Suppressor macrophage treated with lipopolysaccharide for 4 hours (primary cell): Measurements from ENCODE around the gene EFR3B.

Source experiments
- DNase-seq: peaks from one replicate; pipeline ENCODE4 v3.0.0-alpha.2; 2020

EFR3B gene

DNA sequence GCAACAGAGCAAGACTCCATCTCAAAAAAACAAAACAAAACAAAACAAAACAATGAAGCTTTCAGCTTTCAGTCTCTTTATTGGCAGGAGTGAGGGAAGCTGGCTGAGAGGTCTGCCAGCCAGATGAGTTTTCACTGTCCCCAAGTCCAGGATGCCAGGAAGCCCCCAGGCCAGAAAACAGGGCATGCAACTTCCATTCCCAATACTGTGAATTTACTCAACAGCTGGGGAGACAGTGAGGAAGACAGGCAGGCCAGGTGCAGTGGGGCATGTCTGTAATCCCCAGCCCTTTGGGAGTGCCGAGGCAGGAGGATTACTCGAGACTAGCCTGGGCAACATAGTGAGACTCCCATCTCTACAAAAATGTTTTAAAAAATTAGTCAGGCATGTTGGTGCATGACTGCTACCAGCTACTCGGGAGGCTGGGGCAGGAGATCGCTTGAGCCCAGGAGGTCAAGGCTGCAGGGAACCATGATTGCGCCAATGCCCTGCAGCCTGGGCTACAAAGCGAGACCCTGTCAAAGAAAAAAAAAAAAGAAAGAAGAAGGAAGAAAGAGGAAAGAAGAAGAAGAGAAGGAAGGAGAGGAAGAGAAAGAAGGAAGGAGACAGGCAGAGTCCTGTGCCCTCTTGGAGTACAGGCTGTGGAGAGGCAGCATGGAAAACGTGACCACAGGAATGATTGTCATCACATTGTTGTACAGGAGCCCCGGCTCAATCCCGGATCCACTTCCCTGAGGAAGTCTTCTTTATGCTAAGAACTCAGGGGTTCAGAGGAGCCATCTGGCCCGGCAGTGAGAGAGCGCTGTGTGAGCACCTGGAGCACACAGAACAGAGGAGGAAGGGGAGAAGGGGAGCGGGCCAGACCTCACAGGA lies 155.7 kb downstream of the EFR3B start:
- DNase-seq, result no peak

DNA sequence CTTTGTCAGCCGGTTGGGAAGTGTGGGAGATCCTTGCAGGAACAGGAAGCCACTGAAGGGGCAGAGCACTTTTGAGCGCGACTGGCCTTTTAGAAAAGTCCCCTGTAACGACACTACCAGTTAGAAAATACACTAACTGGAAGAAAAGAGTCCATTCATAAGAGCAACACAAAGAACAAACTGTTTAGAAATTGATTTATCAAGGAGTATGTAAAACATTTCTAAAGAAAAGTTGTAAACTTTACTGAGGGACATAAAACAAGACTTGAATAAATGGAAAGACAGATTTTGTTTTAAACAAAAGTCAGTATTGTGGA lies 156.3 kb downstream of the EFR3B start:
- no peak for DNase-seq

DNA sequence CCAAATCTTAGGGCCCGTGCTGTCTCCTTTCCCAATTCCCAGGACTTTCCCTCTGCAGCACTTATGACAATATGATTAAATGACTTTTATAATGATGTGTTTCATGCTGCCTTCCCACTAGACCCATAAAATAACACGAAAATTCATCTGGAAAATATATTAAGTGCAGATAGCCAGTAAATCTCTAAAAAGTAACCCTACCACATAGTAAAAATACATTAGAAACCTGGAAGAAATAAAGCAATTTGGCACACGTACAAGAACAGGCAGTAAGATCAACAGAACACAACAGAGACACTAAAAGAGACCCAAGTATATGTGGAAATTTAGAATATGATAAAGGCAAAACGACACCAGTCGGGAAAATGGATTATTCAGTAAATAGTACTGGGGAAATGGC lies 156.7 kb downstream of the EFR3B start:
- no peak for DNase-seq

DNA sequence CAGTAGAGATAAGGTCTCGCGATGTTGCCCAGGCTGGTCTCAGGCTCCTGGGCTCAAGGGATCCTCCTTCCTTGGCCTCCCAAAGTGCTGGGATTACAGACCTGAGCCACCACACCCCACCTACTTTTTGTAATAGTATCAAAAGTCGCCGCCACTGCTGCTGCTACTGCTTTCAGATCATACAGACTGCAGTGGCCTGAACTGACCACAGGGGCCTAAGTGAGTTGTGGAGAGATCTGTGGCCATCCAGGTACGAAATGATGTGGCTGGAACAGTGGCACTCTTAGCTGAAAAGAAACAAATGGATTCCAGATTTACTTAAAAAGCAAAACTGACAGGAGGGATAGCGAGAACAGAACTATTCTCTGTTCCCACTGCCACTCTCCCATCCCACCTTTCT lies 159.4 kb downstream of the EFR3B start:
- no peak for DNase-seq

DNA sequence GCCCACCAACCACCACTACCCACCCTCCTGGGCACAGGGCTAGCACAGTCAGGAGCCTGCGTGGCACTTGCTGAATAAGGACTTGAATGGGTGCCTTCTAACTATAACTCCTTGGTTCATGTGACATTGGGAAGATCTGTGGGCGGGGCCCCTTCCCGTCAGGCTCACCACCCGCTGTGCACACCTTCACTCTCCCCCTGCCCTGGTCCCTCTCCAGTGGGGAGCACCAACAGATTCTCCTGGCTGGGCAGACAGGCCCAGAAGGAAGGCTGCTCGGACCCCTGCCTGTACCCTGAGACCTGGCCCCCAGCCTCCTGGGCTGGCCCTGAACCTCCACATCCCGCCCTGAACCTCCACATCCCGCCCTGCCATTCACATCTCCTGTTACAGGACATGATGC lies 159.9 kb downstream of the EFR3B start:
- DNase-seq, result no peak

DNA sequence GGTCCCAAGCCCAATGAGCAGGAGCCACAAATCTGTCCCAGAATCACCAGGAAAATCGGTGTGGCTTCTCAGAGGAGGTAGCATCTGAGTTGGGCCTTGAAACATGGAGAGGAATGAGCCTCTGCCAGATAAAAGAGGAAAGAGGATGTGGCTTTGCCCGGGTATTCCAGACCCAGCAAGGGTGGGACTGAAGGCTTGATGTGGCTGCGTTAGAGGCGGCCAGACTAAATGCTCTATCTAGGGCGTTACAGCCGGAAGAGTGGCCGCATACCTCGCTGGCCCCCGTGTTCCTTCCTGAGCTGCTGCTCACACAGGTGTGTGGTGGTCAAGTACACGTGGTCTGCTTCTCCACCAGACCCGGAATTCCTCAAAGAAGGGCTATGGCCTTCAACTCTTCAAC lies 160.4 kb downstream of the EFR3B start:
- peak; percentile 27 for DNase-seq

DNA sequence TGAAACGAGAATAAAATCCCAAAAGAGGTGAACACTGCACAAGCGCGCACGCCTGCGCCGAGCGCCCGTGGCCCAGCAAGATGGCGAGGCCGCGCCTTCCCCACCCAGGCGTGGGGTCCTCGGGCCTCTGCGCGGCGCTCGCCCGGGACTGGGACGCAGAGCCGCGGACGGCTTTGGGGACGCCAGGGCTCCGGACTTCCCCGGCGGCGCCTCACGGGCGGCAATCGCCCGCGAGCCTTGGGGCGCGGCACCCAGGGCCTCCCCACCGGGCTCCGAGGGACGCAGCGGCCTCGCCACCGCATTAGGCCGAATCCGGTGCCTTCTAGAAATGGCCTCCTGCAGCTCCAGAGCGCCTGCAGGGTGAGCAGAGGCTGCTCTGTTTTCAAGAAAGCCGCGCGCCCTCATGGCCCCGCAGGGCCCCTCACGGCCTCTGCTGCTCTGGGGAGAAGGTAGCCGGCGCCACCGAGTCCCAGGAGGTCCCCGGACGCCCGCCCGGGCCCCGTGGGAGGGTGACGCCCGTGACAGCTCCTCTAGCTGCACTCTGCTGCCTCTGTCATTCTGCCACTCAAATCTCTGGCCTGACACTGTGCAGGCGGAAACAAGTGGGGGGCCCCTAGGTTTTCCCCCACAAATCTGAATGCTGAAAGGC lies 162.4 kb downstream of the EFR3B start:
- DNase-seq, result no peak

DNA sequence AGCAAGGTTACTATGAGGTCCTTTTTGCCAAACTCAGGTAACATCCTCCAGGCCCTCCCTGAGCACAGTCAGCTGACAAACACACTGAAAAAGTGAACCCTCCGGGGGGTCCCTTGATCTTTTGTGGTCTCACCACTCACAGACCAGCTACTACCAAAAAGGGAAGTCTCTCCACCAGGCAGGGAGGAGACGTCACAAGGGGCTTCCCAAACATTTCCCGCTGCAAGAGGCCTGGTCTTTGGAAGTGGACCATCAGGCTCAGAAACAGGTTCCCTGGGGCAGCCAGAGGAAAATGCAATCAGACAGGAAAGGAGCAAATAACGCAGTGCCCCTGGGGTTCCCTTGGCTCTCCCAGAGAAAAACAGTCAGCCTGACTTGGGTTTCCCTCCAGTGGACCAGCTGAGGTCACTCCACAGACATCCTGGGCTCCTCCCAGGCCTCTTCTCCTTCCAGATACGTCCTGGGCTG lies 165.2 kb downstream of the EFR3B start:
- DNase-seq, result peak; percentile 64
